Neuronal stem cell (in vitro differentiated cells): ENCODE data around the gene SCAI.
"Not testable (repeated sequence)": the region's sequence is repeated elsewhere in the genome, so short reads cannot be mapped to it uniquely, and the experiment has no call there.

Experiments used
- DNase-seq: peaks from one replicate; pipeline ENCODE4 v3.0.0-alpha.2; 2013; ENCODE audit warnings: low spot score
- H2AFZ ChIP-seq: one replicate; pipeline ENCODE4 v1.6.1; 2013; ENCODE audit warnings: mild to moderate bottlenecking, low read length, inconsistent platforms
- H2AK5ac ChIP-seq: 2 replicates; pipeline ENCODE4 v1.6.1; 2013; ENCODE audit warnings: low read depth, mild to moderate bottlenecking, inconsistent platforms, low read length, moderate library complexity, mixed read lengths
- H2BK120ac ChIP-seq: 2 replicates; pipeline ENCODE4 v1.6.1; 2013; ENCODE audit warnings: low read depth, mild to moderate bottlenecking, inconsistent platforms, low read length, moderate library complexity, mixed read lengths
- H2BK12ac ChIP-seq: one replicate; pipeline ENCODE4 v1.6.1; 2013; ENCODE audit warnings: low read length, inconsistent platforms
- H2BK15ac ChIP-seq: 2 replicates; pipeline ENCODE4 v1.6.1; 2013; ENCODE audit warnings: mild to moderate bottlenecking, low read length, inconsistent platforms, mixed read lengths
- H2BK5ac ChIP-seq: one replicate; pipeline ENCODE4 v1.6.1; 2013; ENCODE audit warnings: inconsistent platforms, mild to moderate bottlenecking, low read length, moderate library complexity
- H3K14ac ChIP-seq: one replicate; pipeline ENCODE4 v1.6.1; 2013; ENCODE audit warnings: low read length, inconsistent platforms
- H3K18ac ChIP-seq: 2 replicates; pipeline ENCODE4 v1.6.1; 2013; ENCODE audit warnings: low read length, inconsistent platforms
- H3K23ac ChIP-seq: 2 replicates; pipeline ENCODE4 v1.6.1; 2013; ENCODE audit warnings: low read depth, mild to moderate bottlenecking, mixed read lengths, low read length, inconsistent platforms; ENCODE audit not compliant: poor library complexity
- H3K27ac ChIP-seq: replicated peaks from 3 replicates; pipeline ENCODE4 v1.5.1; 2013; ENCODE audit warnings: low read length, inconsistent platforms
- H3K27me3 ChIP-seq, 3 experiments: 2 replicates each; pipeline ENCODE4 v1.6.1; 2013; ENCODE audit warnings: low read length in 3 of 3, mild to moderate bottlenecking in 2 of 3, inconsistent platforms in 1 of 3, low read depth in 1 of 3, mixed read lengths in 1 of 3, moderate library complexity in 1 of 3; ENCODE audit not compliant: control insufficient read depth in 3 of 3, insufficient read depth in 3 of 3
- H3K36me3 ChIP-seq, 2 donors: replicated peaks in 1 of 2; 2 replicates each; pipeline ENCODE4 v1.6.1; 2013; ENCODE audit warnings: low read length in 2 of 2; ENCODE audit not compliant: control insufficient read depth in 2 of 2, insufficient read depth in 2 of 2
- H3K4ac ChIP-seq: 2 replicates; pipeline ENCODE4 v1.6.1; 2013; ENCODE audit warnings: inconsistent platforms, mild to moderate bottlenecking, low read length, moderate library complexity
- H3K4me1 ChIP-seq, 2 donors: 1 replicate in 1 of 2; 2 replicates in 1 of 2; pipeline ENCODE4 v1.6.1; 2013; ENCODE audit warnings: low read length in 2 of 2, low read depth in 1 of 2; ENCODE audit not compliant: control insufficient read depth in 2 of 2, insufficient read depth in 1 of 2
- H3K4me2 ChIP-seq: one replicate; pipeline ENCODE4 v1.6.1; 2013; ENCODE audit warnings: mild to moderate bottlenecking, low read length, inconsistent platforms; ENCODE audit not compliant: insufficient read depth, poor library complexity, severe bottlenecking
- H3K4me3 ChIP-seq, 2 donors: 2 replicates each; pipeline ENCODE4 v1.5.1; 2013; ENCODE audit warnings: low read length in 2 of 2, mild to moderate bottlenecking in 2 of 2, inconsistent platforms in 1 of 2, moderate library complexity in 1 of 2
- H3K79me1 ChIP-seq: one replicate; pipeline ENCODE4 v1.6.1; 2013; ENCODE audit warnings: low read depth, mild to moderate bottlenecking, inconsistent platforms, low read length, moderate library complexity
- H3K9ac ChIP-seq: one replicate; pipeline ENCODE4 v1.6.1; 2013; ENCODE audit warnings: mild to moderate bottlenecking, low read depth, low read length, inconsistent platforms; ENCODE audit not compliant: poor library complexity
- H3K9me3 ChIP-seq, 2 donors: replicated peaks in 1 of 2; 2 replicates each; pipeline versions ENCODE3 to v1.6.1; 2013; ENCODE audit warnings: low read length in 2 of 2, mild to moderate bottlenecking in 2 of 2, inconsistent platforms in 1 of 2, low read depth in 1 of 2, mixed read lengths in 1 of 2, moderate library complexity in 1 of 2; ENCODE audit not compliant: control insufficient read depth in 2 of 2, insufficient read depth in 1 of 2
- H4K8ac ChIP-seq: one replicate; pipeline ENCODE4 v1.6.1; 2013; ENCODE audit warnings: low read depth, mild to moderate bottlenecking, inconsistent platforms, low read length, moderate library complexity
- H4K91ac ChIP-seq: one replicate; pipeline ENCODE4 v1.6.1; 2013; ENCODE audit warnings: low read length, low read depth, mild to moderate bottlenecking, inconsistent platforms; ENCODE audit not compliant: poor library complexity
- WGBS, 2 donors: extraction: QIAGEN DNeasy Blood & Tissue Kit; methylation state at CpG; one replicate each; pipeline ENCODE4 v1.1.7; 2013; ENCODE audit warnings: missing lambda C conversion rate in 2 of 2, mixed read lengths in 1 of 2; ENCODE audit not compliant: insufficient read length in 2 of 2, insufficient replicate concordance in 1 of 2; ENCODE audit errors: extremely low coverage in 2 of 2; 5-methylcytosine and 5-hydroxymethylcytosine counted together

Gene SCAI

DNA sequence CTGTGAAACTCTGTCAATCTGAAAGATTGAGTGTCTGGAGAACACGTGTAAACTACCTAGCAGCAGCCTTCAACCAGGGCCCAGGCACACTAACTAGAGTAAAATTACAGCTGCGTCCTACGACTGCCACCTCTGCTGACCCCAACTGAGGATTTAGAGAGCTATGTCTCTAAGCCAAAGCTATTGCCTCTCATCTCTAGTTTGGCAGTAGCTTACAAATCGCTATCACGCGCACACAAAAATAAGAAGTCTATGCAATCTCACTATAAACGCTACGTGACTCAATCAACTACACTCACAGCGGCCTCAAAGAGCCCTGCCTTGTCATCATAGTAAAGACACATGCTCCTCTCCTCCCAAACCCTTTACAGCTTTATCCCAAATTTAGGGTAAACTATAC is 37.5 kb upstream of the SCAI start:
- Histone ChIP-seq H4K8ac (no peak overlapping the region), H3K14ac (no peak overlapping the region), H3K9ac (no peak overlapping the region), H2AFZ (no peak overlapping the region), H3K4me2 (no peak overlapping the region), H2BK15ac (no peak overlapping the region), H2AK5ac (no peak overlapping the region), H2BK12ac (no peak overlapping the region), H3K79me1 (peaks cover 4% of the 10 kb centered on the region), H3K4ac (no peak overlapping the region), H3K18ac (no peak overlapping the region), H3K27ac (no peak overlapping the region), H2BK5ac (no peak overlapping the region), H3K9me3 (peaks cover 0 to 7% of the 10 kb centered on the region in 2 donors), H3K36me3 (peaks cover 0 to 20% of the 10 kb centered on the region in 2 donors), H3K4me1 (no peaks in the 10 kb centered on the region), H3K23ac (no peak overlapping the region), H3K27me3 (no peaks in the 10 kb centered on the region), H2BK120ac (no peak overlapping the region), H3K4me3 (no peak overlapping the region), H4K91ac (no peak overlapping the region)
- no peak for DNase-seq
- 100% methylated on average over 4 of the region's 9 CpGs; no CpG with 5 or more reads in 1 of the 2 donors for WGBS, 2 donors

DNA sequence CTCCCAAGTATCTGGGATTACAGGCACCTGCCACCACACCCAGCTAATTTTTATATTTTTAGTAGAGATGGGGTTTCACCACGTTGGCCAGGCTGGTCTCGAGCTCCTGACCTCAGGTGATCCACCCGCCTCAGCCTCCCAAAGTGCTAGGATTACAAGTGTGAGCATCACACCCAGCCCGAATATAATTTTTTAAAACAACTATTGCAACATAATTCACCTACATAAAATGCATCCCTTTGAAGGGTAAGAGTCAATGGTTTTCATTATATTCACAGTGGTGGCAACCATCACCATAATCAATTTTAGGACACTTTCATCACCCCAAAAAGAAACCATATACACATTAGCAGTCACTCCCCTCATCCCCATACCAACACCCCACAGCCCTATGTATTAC is 36.4 kb upstream of the SCAI start:
- not testable (repeated sequence) for H4K91ac ChIP-seq, H3K14ac ChIP-seq, H2AK5ac ChIP-seq, H2BK12ac ChIP-seq, H3K4ac ChIP-seq, H3K23ac ChIP-seq, H3K4me2 ChIP-seq, DNase-seq, H2BK15ac ChIP-seq, H2BK120ac ChIP-seq, H3K9ac ChIP-seq, H3K4me1 ChIP-seq, H2BK5ac ChIP-seq, H3K27me3 ChIP-seq, H3K79me1 ChIP-seq, H3K4me3 ChIP-seq, H3K27ac ChIP-seq, H3K9me3 ChIP-seq, H2AFZ ChIP-seq, H3K18ac ChIP-seq, H4K8ac ChIP-seq
- no CpG with 5 or more reads among the region's 4 CpGs for WGBS, 2 donors
- H3K36me3 ChIP-seq = peaks cover 0 to 17% of the 10 kb centered on the region in 2 donors

DNA sequence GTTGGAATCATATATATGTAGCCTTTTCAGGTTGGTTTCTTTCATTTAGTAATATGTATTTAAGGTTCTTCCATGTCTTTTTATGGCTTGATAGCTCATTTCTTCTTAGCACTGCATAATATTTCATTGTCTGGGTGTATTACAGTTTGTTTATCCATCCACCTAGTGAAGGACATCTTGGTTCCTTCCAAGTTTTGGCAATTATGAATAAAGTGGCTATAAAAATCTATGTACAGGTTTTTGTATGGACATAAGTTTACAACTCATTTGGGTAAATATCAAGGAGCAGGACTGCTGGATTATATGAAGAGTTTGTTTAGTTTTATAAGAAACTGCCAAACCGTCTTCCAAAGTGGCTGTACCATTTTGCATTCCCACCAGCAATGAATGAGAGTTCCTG is 34.6 kb upstream of the SCAI start:
- H2BK15ac ChIP-seq = no peak overlapping the region
- no peak overlapping the region for H2BK5ac ChIP-seq
- H2BK12ac ChIP-seq = no peak overlapping the region
- H3K9me3 ChIP-seq = peaks cover 0 to 7% of the 10 kb centered on the region in 2 donors
- no peak for DNase-seq
- no peak overlapping the region for H3K4me3 ChIP-seq
- no peaks in the 10 kb centered on the region for H3K27me3 ChIP-seq
- no peak overlapping the region for H2BK120ac ChIP-seq
- WGBS, 2 donors = no CpG with 5 or more reads among the region's 1 CpG
- no peak overlapping the region for H3K18ac ChIP-seq
- no peak overlapping the region for H3K4ac ChIP-seq
- no peak overlapping the region for H3K4me2 ChIP-seq
- H3K79me1 ChIP-seq = peaks cover 2% of the 10 kb centered on the region
- H2AFZ ChIP-seq = no peak overlapping the region
- no peak overlapping the region for H3K9ac ChIP-seq
- peaks cover 0 to 21% of the 10 kb centered on the region in 2 donors for H3K36me3 ChIP-seq
- no peak overlapping the region for H3K23ac ChIP-seq
- H3K4me1 ChIP-seq = no peaks in the 10 kb centered on the region
- no peak overlapping the region for H4K8ac ChIP-seq
- no peak overlapping the region for H3K27ac ChIP-seq
- no peak overlapping the region for H3K14ac ChIP-seq
- H4K91ac ChIP-seq = no peak overlapping the region
- no peak overlapping the region for H2AK5ac ChIP-seq

DNA sequence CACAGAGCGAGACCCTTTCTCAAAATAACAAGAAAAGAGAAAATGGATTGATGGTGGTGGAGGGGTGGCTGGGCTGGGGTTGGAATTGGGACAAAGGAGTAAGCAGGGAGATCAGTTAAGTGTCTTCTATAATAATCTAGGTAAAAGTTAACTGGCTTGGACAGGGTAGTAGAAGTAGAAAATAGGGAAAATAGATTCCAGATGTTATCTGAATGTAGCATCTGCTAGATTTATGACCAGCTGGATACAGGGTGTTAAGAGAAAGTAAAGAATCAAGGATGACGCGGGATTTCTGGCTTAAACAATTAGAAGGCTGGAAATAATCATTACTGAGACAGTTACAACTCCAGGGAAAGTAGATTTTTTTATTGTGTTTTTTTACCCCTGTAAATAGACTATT is 33.3 kb upstream of the SCAI start:
- Histone ChIP-seq H3K18ac (no peak overlapping the region), H2BK120ac (no peak overlapping the region), H3K9me3 (peaks cover 0 to 7% of the 10 kb centered on the region in 2 donors), H3K4me2 (no peak overlapping the region), H3K9ac (no peak overlapping the region), H3K79me1 (peaks cover 2% of the 10 kb centered on the region), H4K8ac (no peak overlapping the region), H4K91ac (no peak overlapping the region), H3K36me3 (peaks cover 0 to 25% of the 10 kb centered on the region in 2 donors), H3K4me3 (no peak overlapping the region), H2AFZ (no peak overlapping the region), H3K14ac (no peak overlapping the region), H3K27ac (no peak overlapping the region), H2BK12ac (no peak overlapping the region), H2BK15ac (no peak overlapping the region), H3K4ac (no peak overlapping the region), H3K4me1 (no peaks in the 10 kb centered on the region), H3K23ac (no peak overlapping the region), H3K27me3 (no peaks in the 10 kb centered on the region), H2BK5ac (no peak overlapping the region), H2AK5ac (no peak overlapping the region)
- DNase-seq = no peak
- no CpG with 5 or more reads among the region's 3 CpGs for WGBS, 2 donors
